Thyroid gland (tissue), 4 donors: Measurements from ENCODE around the gene PRKCE. TPM values are rescaled to one million over a fixed set of nuclear protein-coding genes. Genes with fewer than 3 reads are reported as not detected.

Experiments used
- DNase-seq, 2 donors: peaks; one replicate each; pipeline ENCODE4 v3.0.0-alpha.2; 2019
- H3K27ac ChIP-seq, 3 donors: fragments of 200-600 bp; sonication (generic); 1 replicate in 2 of 3; 2 replicates in 1 of 3; pipeline ENCODE4 v1.5.1; 2016 to 2019; ENCODE audit warnings: mild to moderate bottlenecking in 1 of 3, moderate library complexity in 1 of 3
- H3K27me3 ChIP-seq: fragments of 200-600 bp; sonication (generic); one replicate; pipeline ENCODE4 v1.5.1; 2019
- H3K36me3 ChIP-seq, 2 donors: fragments of 200-600 bp; sonication (generic); one replicate each; pipeline ENCODE4 v1.5.1; 2016 to 2019
- H3K4me1 ChIP-seq, 2 donors: fragments of 200-600 bp; sonication (generic); one replicate each; pipeline ENCODE4 v1.5.1; 2017 to 2019
- H3K4me3 ChIP-seq, 3 donors: fragments of 200-600 bp; sonication (generic); replicated peaks in 1 of 3; 1 replicate in 2 of 3; 2 replicates in 1 of 3; pipeline ENCODE4 v1.5.1; 2016; ENCODE audit warnings: mild to moderate bottlenecking in 1 of 3
- H3K9me3 ChIP-seq: fragments of 200-600 bp; sonication (generic); one replicate; pipeline ENCODE4 v1.5.1; 2017
- CTCF ChIP-seq, 6 experiments: fragments of 200-600 bp in 3 of 6; fragments of 450-650 bp in 3 of 6; sonication (generic) in 3 of 6; IDR thresholded peaks; one replicate each; pipeline ENCODE4 v1.5.1; 2016 to 2019; ENCODE audit warnings: antibody characterized with exemption in 6 of 6, mild to moderate bottlenecking in 2 of 6, inconsistent platforms in 1 of 6, moderate library complexity in 1 of 6
- POLR2A ChIP-seq, 2 donors: fragments of 450-650 bp; IDR thresholded peaks; one replicate each; pipeline ENCODE4 v1.6.1; 2017; ENCODE audit warnings: antibody characterized with exemption in 2 of 2, mild to moderate bottlenecking in 2 of 2, moderate library complexity in 1 of 2
- WGBS, 2 donors: methylation state at CpG; one replicate each; pipeline ENCODE4 v1.1.5; 2017; 5-methylcytosine and 5-hydroxymethylcytosine counted together
- intact Hi-C: fragments of 100-400 bp; cut with DNase I; formaldehyde crosslinking; loops from one replicate; pipeline ENCODE4 v1.15.1; 2023
- total RNA-seq, 4 donors: library from RNA; depleted of rRNA; stranded (reverse); fragments of >200 nt; gene quantifications; one replicate each; pipeline ENCODE4 v1.2.3, GENCODE V29; 2016

PRKCE gene
- total RNA-seq, 4 donors from 2014 or later: 8.4 to 35.3 (median 15.2) TPM

DNA sequence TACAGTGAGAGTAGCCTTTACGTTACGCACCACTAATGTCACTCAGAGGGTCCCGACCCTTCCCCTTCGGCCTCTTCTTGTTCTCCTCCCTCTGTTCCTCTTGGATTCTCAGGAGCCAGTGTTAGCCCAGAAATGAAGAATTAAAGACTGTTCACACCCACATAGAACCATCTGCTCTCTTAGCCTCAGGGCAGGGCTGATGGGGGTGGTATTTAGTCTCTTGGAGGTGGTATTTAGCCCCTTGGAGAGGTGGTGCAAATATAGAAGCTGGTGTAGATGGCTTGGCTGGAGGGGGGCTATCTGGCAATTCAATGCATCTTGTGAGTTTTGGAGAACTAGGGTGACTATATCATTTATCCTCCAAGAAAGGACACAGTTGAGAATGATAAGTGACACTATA is 286.5 kb downstream of the PRKCE start:
- H3K27me3 ChIP-seq: no peaks in the 10 kb centered on the region
- TF ChIP-seq CTCF (IDR thresholded peaks at IDR 0.05) (no peak), POLR2A (IDR thresholded peaks at IDR 0.05) (no peak)
- intact Hi-C loops: loop anchor here (2.0 to 5.0 kb wide), 2 partner anchors 161 to 295 kb away; no protein-coding TSS in a partner anchor
- H3K4me1 ChIP-seq: peaks cover 0 to 22% of the 10 kb centered on the region in 2 donors
- DNase-seq: no peak
- H3K36me3 ChIP-seq: no peaks in the 10 kb centered on the region
- 95 to 99% methylated on average over 4 of the region's 4 CpGs for WGBS, 2 donors
- peak overlapping the region in 1 of 3 donors; percentile 49 for H3K27ac ChIP-seq
- no peak overlapping the region for H3K4me3 ChIP-seq
- H3K9me3 ChIP-seq: no peaks in the 10 kb centered on the region

- intact Hi-C loops: loop anchor here (5.0 kb wide), 1 partner anchor 162 kb away; no protein-coding TSS in a partner anchor
- 73 to 81% methylated on average over 13 of the region's 13 CpGs for WGBS, 2 donors
- H3K36me3 ChIP-seq: no peaks in the 10 kb centered on the region
- peaks cover 0 to 22% of the 10 kb centered on the region in 2 donors for H3K4me1 ChIP-seq
- peak; percentile 54 to 55 for DNase-seq
- no peaks in the 10 kb centered on the region for H3K27me3 ChIP-seq
- TF ChIP-seq POLR2A (IDR thresholded peaks at IDR 0.05) (no peak), CTCF (IDR thresholded peaks at IDR 0.05) (no peak)
- no peaks in the 10 kb centered on the region for H3K9me3 ChIP-seq
- H3K4me3 ChIP-seq: no peak overlapping the region
- peak overlapping the region in 1 of 3 donors; percentile 49 for H3K27ac ChIP-seq
Measured at GRCh38 chr2:45938649-45939511, 287.4 kb downstream of the PRKCE start.

GRCh38 chr2:45941531-45942236 is 290.2 kb downstream of the PRKCE start:
- Histone ChIP-seq H3K4me3 (no peak overlapping the region), H3K4me1 (peaks cover 0 to 12% of the 10 kb centered on the region in 2 donors), H3K27ac (no peak overlapping the region), H3K9me3 (no peaks in the 10 kb centered on the region), H3K36me3 (no peaks in the 10 kb centered on the region), H3K27me3 (no peaks in the 10 kb centered on the region)
- DNase-seq: no peak
- intact Hi-C loops: no loop called here
- TF ChIP-seq CTCF (IDR thresholded peaks at IDR 0.05) (no peak), POLR2A (IDR thresholded peaks at IDR 0.05) (no peak)
- WGBS, 2 donors: 68 to 70% methylated on average over 6 of the region's 6 CpGs

- H3K27ac ChIP-seq: no peak overlapping the region
Measured at GRCh38 chr2:45942237-45942738, 290.8 kb downstream of the PRKCE start.

More at GRCh38 chr2:45942237-45942738, 290.8 kb downstream of the PRKCE start:
- no peak overlapping the region for H3K4me3 ChIP-seq
- DNase-seq: no peak
- intact Hi-C loops: no loop called here
- WGBS, 2 donors: 79 to 82% methylated on average over 9 of the region's 9 CpGs
- H3K36me3 ChIP-seq: no peaks in the 10 kb centered on the region
- no peaks in the 10 kb centered on the region for H3K27me3 ChIP-seq
- H3K9me3 ChIP-seq: no peaks in the 10 kb centered on the region
- H3K4me1 ChIP-seq: peaks cover 0 to 11% of the 10 kb centered on the region in 2 donors
- TF ChIP-seq CTCF (IDR thresholded peaks at IDR 0.05) (no peak), POLR2A (IDR thresholded peaks at IDR 0.05) (no peak)
